Measurements from ENCODE around the gene MAS1L.

DNA sequence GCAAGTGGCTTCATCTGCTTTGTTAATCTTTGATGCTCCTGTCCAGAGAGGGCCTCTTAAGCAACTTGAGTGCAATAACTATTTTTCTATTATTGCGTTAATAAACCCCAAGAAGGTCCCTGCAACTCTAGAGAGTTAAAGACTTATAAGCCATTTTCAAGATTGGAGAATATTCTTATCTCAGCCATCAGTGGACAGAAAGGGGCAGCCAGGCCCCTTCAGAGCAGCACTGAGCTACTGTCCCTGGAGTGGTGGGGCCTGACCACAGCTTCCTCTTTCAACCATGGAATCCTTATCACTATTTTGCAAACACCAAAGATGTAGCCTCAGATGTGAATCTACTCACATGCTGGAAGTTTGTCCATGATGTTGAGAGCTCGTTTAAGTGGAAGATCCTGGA lies 2.8 kb upstream of the MAS1L start:
- TF ChIP-seq, protein P1, sequence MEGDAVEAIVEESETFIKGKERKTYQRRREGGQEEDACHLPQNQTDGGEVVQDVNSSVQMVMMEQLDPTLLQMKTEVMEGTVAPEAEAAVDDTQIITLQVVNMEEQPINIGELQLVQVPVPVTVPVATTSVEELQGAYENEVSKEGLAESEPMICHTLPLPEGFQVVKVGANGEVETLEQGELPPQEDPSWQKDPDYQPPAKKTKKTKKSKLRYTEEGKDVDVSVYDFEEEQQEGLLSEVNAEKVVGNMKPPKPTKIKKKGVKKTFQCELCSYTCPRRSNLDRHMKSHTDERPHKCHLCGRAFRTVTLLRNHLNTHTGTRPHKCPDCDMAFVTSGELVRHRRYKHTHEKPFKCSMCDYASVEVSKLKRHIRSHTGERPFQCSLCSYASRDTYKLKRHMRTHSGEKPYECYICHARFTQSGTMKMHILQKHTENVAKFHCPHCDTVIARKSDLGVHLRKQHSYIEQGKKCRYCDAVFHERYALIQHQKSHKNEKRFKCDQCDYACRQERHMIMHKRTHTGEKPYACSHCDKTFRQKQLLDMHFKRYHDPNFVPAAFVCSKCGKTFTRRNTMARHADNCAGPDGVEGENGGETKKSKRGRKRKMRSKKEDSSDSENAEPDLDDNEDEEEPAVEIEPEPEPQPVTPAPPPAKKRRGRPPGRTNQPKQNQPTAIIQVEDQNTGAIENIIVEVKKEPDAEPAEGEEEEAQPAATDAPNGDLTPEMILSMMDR (IDR thresholded peaks at IDR 0.05), result no peak
- TF ChIP-seq ZFX (IDR thresholded peaks at IDR 0.05; ENCODE audit: borderline replicate concordance), result no peak
